HepG2 (cell line): Measurements from ENCODE around the gene DBNDD2. TPM values are rescaled to one million over a fixed set of nuclear protein-coding genes. Genes with fewer than 3 reads are reported as not detected.

Experiments
- ATAC-seq: fragments of 200-7000 bp; cut with Tn5 transposase; 3 replicates; pipeline ENCODE4 v1.9.1; 2020; ENCODE audit warnings: mild to moderate bottlenecking, moderate library complexity
- BruUV-seq: library from RNA; stranded (reverse); fragments of 400-500 nt; replicated peaks from 2 replicates; lab custom pipeline; 2021; lab: Mats Ljungman, UMichigan
- CTCF ChIA-PET: fragments of 300-600 bp; formaldehyde crosslinking; extraction: SDS; loops from one replicate; lab custom pipeline; 2021; ENCODE audit warnings: low total read pairs, inconsistent platforms, low intra/inter-chr PET ratio; lab: Yijun Ruan, JAX
- POLR2A ChIA-PET: fragments of 350-600 bp; sonication (Branson Sonifier 250); formaldehyde crosslinking; loops from one replicate; lab custom pipeline; 2020; ENCODE audit warnings: antibody characterized with exemption, inconsistent platforms; lab: Yijun Ruan, JAX
- DNase-seq: peaks from one replicate; pipeline ENCODE4 v3.0.0-alpha.2; 2015; ENCODE audit warnings: low spot score
- FAIRE-seq: peaks from 3 replicates; lab custom pipeline; 2011; peaks lifted over from hg19 to GRCh38; lab: Jason Lieb, UNC
- H2AFZ ChIP-seq: one replicate; pipeline ENCODE4 v1.6.1; 2011; ENCODE audit warnings: low read length, inconsistent platforms
- H3K27ac ChIP-seq: fragments of 300-600 bp; 3 replicates; pipeline ENCODE4 v1.8.0; 2011; ENCODE audit warnings: mixed run types, mild to moderate bottlenecking, mixed read lengths, low read length, inconsistent platforms; ENCODE audit not compliant: insufficient read depth; ENCODE audit errors: extremely low read length
- H3K27me3 ChIP-seq, 2 experiments: fragments of 200-600 bp in 1 of 2; 2 replicates in 1 of 2; 3 replicates in 1 of 2; pipeline versions ENCODE4 v1.6.0 to v1.8.0; 2011; ENCODE audit warnings: low read length in 2 of 2, mild to moderate bottlenecking in 2 of 2, moderate library complexity in 2 of 2, inconsistent platforms in 1 of 2; ENCODE audit not compliant: insufficient read depth in 2 of 2, control insufficient read depth in 1 of 2
- H3K36me3 ChIP-seq, 2 experiments: fragments of 200-600 bp in 1 of 2; replicated peaks in 1 of 2; 2 replicates in 1 of 2; 3 replicates in 1 of 2; pipeline versions ENCODE4 v1.5.1 to v1.8.0; 2011; ENCODE audit warnings: low read length in 2 of 2, inconsistent platforms in 1 of 2; ENCODE audit not compliant: insufficient read depth in 2 of 2, control insufficient read depth in 1 of 2
- H3K4me1 ChIP-seq: 2 replicates; pipeline ENCODE4 v1.5.1; 2012; ENCODE audit warnings: low read length, inconsistent platforms; ENCODE audit not compliant: insufficient read depth
- H3K4me2 ChIP-seq: 2 replicates; pipeline ENCODE4 v1.6.0; 2011; ENCODE audit warnings: low read depth, low read length, inconsistent platforms
- H3K4me3 ChIP-seq, 3 experiments: fragments of 200-600 bp in 1 of 3; sonication (generic), shearing (Covaris generic) in 1 of 3; replicated peaks in 1 of 3; 2 replicates each; pipeline ENCODE4 v1.5.1; 2011 to 2016; ENCODE audit warnings: low read length in 3 of 3, inconsistent platforms in 2 of 3, low read depth in 2 of 3, mild to moderate bottlenecking in 2 of 3, control low read depth in 1 of 3, mixed read lengths in 1 of 3; ENCODE audit not compliant: insufficient read depth in 1 of 3
- H3K79me2 ChIP-seq: one replicate; pipeline ENCODE4 v1.6.1; 2011; ENCODE audit warnings: low read length, inconsistent platforms; ENCODE audit not compliant: insufficient read depth
- H3K9ac ChIP-seq: 2 replicates; pipeline ENCODE4 v1.6.0; 2011; ENCODE audit warnings: mild to moderate bottlenecking, low read depth, low read length, inconsistent platforms; ENCODE audit not compliant: insufficient read depth
- H3K9me3 ChIP-seq: 2 replicates; pipeline ENCODE4 v1.5.1; 2012; ENCODE audit warnings: mild to moderate bottlenecking, low read length
- H4K20me1 ChIP-seq: 2 replicates; pipeline ENCODE4 v1.6.0; 2011; ENCODE audit warnings: inconsistent platforms, mild to moderate bottlenecking, low read length, moderate library complexity; ENCODE audit not compliant: insufficient read depth
- AKAP8 ChIP-seq: sonication (generic); formaldehyde crosslinking; IDR thresholded peaks from 2 replicates; pipeline ENCODE4 v1.5.1; 2020; ENCODE audit warnings: mild to moderate bottlenecking, missing genetic modification reagents
- ATF3 ChIP-seq: sonication (generic); formaldehyde crosslinking; IDR thresholded peaks from 2 replicates; pipeline ENCODE4 v1.4.0; 2020; ENCODE audit warnings: missing genetic modification reagents
- ATF7-NPFF ChIP-seq: sonication (generic); formaldehyde crosslinking; IDR thresholded peaks from 2 replicates; pipeline ENCODE4 v1.8.1; 2023; ENCODE audit warnings: mild to moderate bottlenecking, low read depth, missing genetic modification reagents, moderate library complexity
- CEBPG ChIP-seq: IDR thresholded peaks from 2 replicates; pipeline ENCODE4 v1.6.1; 2016
- HNF4G ChIP-seq, 2 experiments: sonication (generic) in 1 of 2; formaldehyde crosslinking in 1 of 2; IDR thresholded peaks; 2 replicates each; pipeline versions ENCODE4 v1.4.0 to v1.6.1; 2011 to 2020; ENCODE audit warnings: borderline replicate concordance in 2 of 2, low read depth in 2 of 2, mild to moderate bottlenecking in 2 of 2, low read length in 1 of 2, missing genetic modification reagents in 1 of 2, moderate library complexity in 1 of 2
- ISX ChIP-seq: sonication (generic); formaldehyde crosslinking; conservative IDR thresholded peaks from 2 replicates; pipeline ENCODE4 v1.5.0; 2020; ENCODE audit warnings: missing genetic modification reagents
- JUN ChIP-seq: sonication (generic); formaldehyde crosslinking; IDR thresholded peaks from 2 replicates; pipeline ENCODE4 v1.4.0; 2020; ENCODE audit warnings: mild to moderate bottlenecking, missing genetic modification reagents
- KDM1A ChIP-seq: IDR thresholded peaks from 2 replicates; pipeline ENCODE4 v1.6.1; 2016; ENCODE audit warnings: missing compliant biosample characterization
- NR0B2 ChIP-seq: sonication (generic); formaldehyde crosslinking; IDR thresholded peaks from 2 replicates; pipeline ENCODE4 v1.4.0; 2020; ENCODE audit warnings: mild to moderate bottlenecking, missing genetic modification reagents
- RFX5 ChIP-seq: IDR thresholded peaks from 2 replicates; pipeline ENCODE4 v1.6.1; 2011; ENCODE audit warnings: low read depth, low read length, improper control_type of control experiment
- TOE1 ChIP-seq: sonication (generic); formaldehyde crosslinking; IDR thresholded peaks from 2 replicates; pipeline ENCODE4 v1.4.0; 2020; ENCODE audit warnings: mild to moderate bottlenecking, missing genetic modification reagents
- ZFP37 ChIP-seq: sonication (generic); formaldehyde crosslinking; IDR thresholded peaks from 2 replicates; pipeline ENCODE4 v1.4.0; 2020; ENCODE audit warnings: missing genetic modification reagents, borderline replicate concordance
- ZNF17 ChIP-seq: sonication (generic); formaldehyde crosslinking; IDR thresholded peaks from 2 replicates; pipeline ENCODE4 v1.5.0; 2020; ENCODE audit warnings: mild to moderate bottlenecking, missing genetic modification reagents
- ZNF331 ChIP-seq: sonication (generic); formaldehyde crosslinking; IDR thresholded peaks from 2 replicates; pipeline ENCODE4 v1.4.0; 2020; ENCODE audit warnings: missing genetic modification reagents
- WGBS: methylation state at CpG from one replicate; pipeline ENCODE4 v1.1.6; 2017; ENCODE audit warnings: low lambda C conversion rate; 5-methylcytosine and 5-hydroxymethylcytosine counted together
- in situ Hi-C: cut with HindIII; loops from 2 replicates; pipeline ENCODE4 v1.10.0; 2017; ENCODE audit warnings: low pct_unique_long_range_greater_than_20kb; ENCODE audit not compliant: extremely low pct_ligation_motif_present
- intact Hi-C: fragments of 100-400 bp; cut with micrococcal nuclease; formaldehyde crosslinking; loops from one replicate; pipeline ENCODE4 v1.10.0; 2022; ENCODE audit not compliant: unreplicated experiment
- polyA plus RNA-seq, 8 experiments: library from polyadenylated mRNA; depleted of rRNA in 3 of 8; stranded (reverse) in 7 of 8; unstranded in 1 of 8; fragments of >200 nt; fragmentation: Illumina TruSeq in 4 of 8; extraction: Trizol in 4 of 8; gene quantifications; 2 replicates each; pipeline versions ENCODE4 v1.2.1 to v1.2.3, GENCODE V29; 2011 to 2016; ENCODE audit warnings: low read depth in 4 of 8, missing spikeins in 1 of 8, mixed read lengths in 1 of 8; ENCODE audit not compliant: insufficient read depth in 1 of 8
- total RNA-seq, 5 experiments: library from RNA; depleted of rRNA; stranded (reverse); fragments of >200 nt; fragmentation: Illumina TruSeq; extraction: Trizol; gene quantifications; 2 replicates each; pipeline ENCODE4 v1.2.3, GENCODE V29; 2016; ENCODE audit warnings: low read depth in 1 of 5

Gene DBNDD2
- total and polyA plus RNA-seq, 2 of the 13 experiments (the other 11 are each of a cell fraction or from before 2014, with no cell fraction given) = 16.7 to 47.6 TPM

GRCh38 chr20:45363611-45364492 is 44.2 kb upstream of the DBNDD2 start (continued):
- TF ChIP-seq ZFP37 (CRISPR knock-in tag) (no peak), ISX (CRISPR knock-in tag) (0 out of 2 replicates have a peak, but pooled peaks have one; percentile 5), HNF4G (IDR thresholded peaks at IDR 0.05; ENCODE audit: borderline replicate concordance, low read depth, low read length) (no peak), HNF4G (CRISPR knock-in tag; IDR thresholded peaks at IDR 0.05; ENCODE audit: borderline replicate concordance, low read depth) (no peak), AKAP8 (CRISPR knock-in tag) (no peak; the same call in 1 of the 2 replicates), JUN (no peak), ATF3 (no peak), RFX5 (no peak), ATF7-NPFF (CRISPR knock-in tag) (no peak; the same call in 1 of the 2 replicates), KDM1A (CRISPR knock-in tag) (no peak), TOE1 (CRISPR knock-in tag) (no peak)

- peaks cover 13% of the 10 kb centered on the region for H3K79me2 ChIP-seq
- FAIRE-seq (no peak), DNase-seq (no peak), ATAC-seq (no peak)
- BruUV-seq = no TSS peak
- H3K27me3 ChIP-seq = no peaks in the 10 kb centered on the region; a peak in 1 of 5 replicates
- no peak overlapping the region for H2AFZ ChIP-seq
- TF ChIP-seq NR0B2 (CRISPR knock-in tag) = 0 out of 2 replicates have a peak, but pooled peaks have one; percentile 34
- no peak for TF ChIP-seq CEBPG (CRISPR knock-in tag)
- no peak for TF ChIP-seq ZNF17 (CRISPR knock-in tag)
- no peak for TF ChIP-seq ZNF331 (CRISPR knock-in tag)
- TF ChIP-seq ATF3 = no peak
- no peak overlapping the region for H3K4me2 ChIP-seq
- peaks cover 20 to 32% of the 10 kb centered on the region in 2 experiments for H3K36me3 ChIP-seq
- intact Hi-C loops = no loop called here
- POLR2A ChIA-PET = interaction anchor here (29.5 kb wide), 1 partner anchor 22 kb away, joined by 1422 read pairs; the partner anchor contains the start of gene SDC4
- no peak overlapping the region for H3K4me3 ChIP-seq
- no peaks in the 10 kb centered on the region for H3K9me3 ChIP-seq
- no peak overlapping the region for H3K9ac ChIP-seq
- peaks cover 43% of the 10 kb centered on the region for H3K4me1 ChIP-seq
- CTCF ChIA-PET = no interaction called here
- in situ Hi-C loops = no loop called here
- peaks cover 5% of the 10 kb centered on the region; the same call in 1 of the 2 replicates for H4K20me1 ChIP-seq
- no peak overlapping the region for H3K27ac ChIP-seq
- 98% methylated on average over 5 of the region's 5 CpGs for WGBS
Observed at GRCh38 chr20:45365444-45365970, 42.6 kb upstream of the DBNDD2 start.
